Measurements from ENCODE around the gene MBD3L2. TPM values are rescaled to one million over a fixed set of nuclear protein-coding genes. Genes with fewer than 3 reads are reported as not detected.

MBD3L2 gene
- total and polyA plus RNA-seq, 9 of the 15 experiments (the other 6 are each of a cell fraction or from before 2014, with no cell fraction given) = not detected

- BruUV-seq (replicated peaks) = no TSS peak
- CTCF ChIA-PET (ENCODE audit: low intra/inter-chr PET ratio) = interaction anchor here (0.7 kb wide), 1 partner anchor 55 kb away, joined by 3 read pairs; no protein-coding TSS in a partner anchor
- no peak overlapping the region for H3K9ac ChIP-seq (ENCODE audit: insufficient read depth in 1 of 2, low read depth in 2 of 2, low read length in 2 of 2)
These were observed 35.4 kb upstream of the MBD3L2 start for GRCh38 chr19:7013678-7014077.

More at GRCh38 chr19:7013678-7014077, 35.4 kb upstream of the MBD3L2 start:
- Histone ChIP-seq H4K20me1 (replicated peaks; ENCODE audit: control insufficient read depth, insufficient read depth, low read length) (no peaks in the 10 kb centered on the region), H3K36me3 (ENCODE audit: control insufficient read depth, insufficient read depth, low read length) (no peaks in the 10 kb centered on the region), H2AFZ (ENCODE audit: low read depth, low read length) (no peak overlapping the region), H3K79me2 (ENCODE audit: control insufficient read depth, insufficient read depth, low read length) (no peaks in the 10 kb centered on the region), H3K4me2 (ENCODE audit: insufficient read depth, low read length) (no peak overlapping the region), H3K9me3 (replicated peaks; ENCODE audit: control insufficient read depth, insufficient read depth, low read depth, low read length) (no peaks in the 10 kb centered on the region), H3K9me1 (ENCODE audit: control insufficient read depth, insufficient read depth, low read length) (no peaks in the 10 kb centered on the region), H3K27ac (ENCODE audit: extremely low read depth, low read depth, low read length) (no peak overlapping the region), H3K27me3 (ENCODE audit: control insufficient read depth in 2 of 2, insufficient read depth in 2 of 2, low read length in 2 of 2) (peaks cover 0 to 13% of the 10 kb centered on the region in 2 experiments; a peak in 2 of 5 replicates), H3K4me1 (replicated peaks in 1 of 2; ENCODE audit: control insufficient read depth in 2 of 2, insufficient read depth in 2 of 2, low read length in 2 of 2) (no peaks in the 10 kb centered on the region), H3K4me3 (no peak overlapping the region)
- no peak for ATAC-seq
- in situ Hi-C loops (cut with MboI) = no loop called here
- no peak for DNase-seq (ENCODE audit: extremely low read depth in 1 of 4, low spot score in 3 of 4)
- 6% methylated on average over 4 of the region's 4 CpGs for WGBS (ENCODE audit: insufficient coverage, low coverage, missing lambda C conversion rate)
- 0 out of 2 replicates have a peak, but pooled peaks have one; percentile 21 for TF ChIP-seq SOX6 (IDR thresholded peaks at IDR 0.05)
- no peak for TF ChIP-seq HOMEZ (CRISPR knock-in tag; IDR thresholded peaks at IDR 0.05)
- no peak for TF ChIP-seq LEF1 (IDR thresholded peaks at IDR 0.05)
- TF ChIP-seq RERE (CRISPR knock-in tag; IDR thresholded peaks at IDR 0.05; ENCODE audit: borderline replicate concordance) = no peak
- no peak for TF ChIP-seq PBX2 (CRISPR knock-in tag; IDR thresholded peaks at IDR 0.05; ENCODE audit: low read depth)
- no peak for TF ChIP-seq PBX2 (tag; conservative IDR thresholded peaks at IDR 0.05; ENCODE audit: low read depth)
- peak; percentile 58 for TF ChIP-seq MEIS2 (IDR thresholded peaks at IDR 0.05; ENCODE audit: partially characterized antibody)
- TF ChIP-seq FOSL1 (tag; conservative IDR thresholded peaks at IDR 0.05) = peak; percentile 69
- FAIRE-seq = no peak
- POLR2A ChIA-PET = no interaction called here
- intact Hi-C loops (cut with micrococcal nuclease) = no loop called here
